ENCODE data around the gene KCNJ5.

KCNJ5 gene

DNA sequence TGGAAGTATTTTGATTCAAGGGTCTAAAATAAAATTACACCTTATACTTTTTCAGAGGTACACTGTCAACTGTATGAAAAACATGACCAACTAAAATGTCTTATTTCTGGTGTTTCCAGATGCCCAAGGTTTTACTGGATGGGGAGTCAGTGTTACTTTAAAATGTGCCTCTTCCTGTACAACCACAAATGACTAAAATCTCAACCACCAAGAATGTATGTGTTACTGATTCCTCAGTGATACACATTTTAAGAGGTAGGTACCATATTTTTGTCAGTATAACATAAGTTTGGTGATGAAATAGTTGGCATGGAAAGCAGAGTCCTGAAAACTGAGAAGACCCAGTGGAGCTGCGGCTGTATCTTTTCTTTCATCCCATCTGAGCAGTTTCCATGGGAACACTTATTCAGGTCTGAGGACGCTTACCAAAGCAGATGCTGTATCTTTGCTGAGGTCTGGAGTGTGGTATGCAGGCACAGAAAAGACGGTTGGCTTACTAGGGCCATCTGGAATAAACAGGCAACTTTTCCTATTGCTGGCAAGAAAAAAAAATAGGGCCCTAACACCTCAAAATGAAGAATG is 72.7 kb downstream of the KCNJ5 start:
- no peaks in the 10 kb centered on the region for H3K9me3 ChIP-seq (ENCODE audit: control insufficient read depth, low read length)
- no peak overlapping the region for H3K4me3 ChIP-seq (ENCODE audit: low read depth, low read length)
- no peaks in the 10 kb centered on the region for H3K79me2 ChIP-seq
- H2AFZ ChIP-seq, result no peak overlapping the region
- H3K4me1 ChIP-seq, result no peaks in the 10 kb centered on the region
- no peak overlapping the region for H3K4me2 ChIP-seq (ENCODE audit: low read length)
- no peaks in the 10 kb centered on the region for H3K27me3 ChIP-seq (ENCODE audit: control insufficient read depth, insufficient read depth, low read length)
- H3K36me3 ChIP-seq (ENCODE audit: control insufficient read depth, insufficient read depth, low read length), result no peaks in the 10 kb centered on the region
- no peak for TF ChIP-seq CTCF (IDR thresholded peaks at IDR 0.05)
- H3K9ac ChIP-seq, result no peak overlapping the region
- H3K27ac ChIP-seq, result no peak overlapping the region

GRCh38 chr11:128964463-128964930 is 73.3 kb downstream of the KCNJ5 start:
- H3K9ac ChIP-seq, result no peak overlapping the region
- no peaks in the 10 kb centered on the region for H3K27me3 ChIP-seq (ENCODE audit: control insufficient read depth, insufficient read depth, low read length)
- no peak overlapping the region for H3K4me2 ChIP-seq (ENCODE audit: low read length)
- H3K79me2 ChIP-seq, result no peaks in the 10 kb centered on the region
- H3K4me1 ChIP-seq, result no peaks in the 10 kb centered on the region
- H3K4me3 ChIP-seq (ENCODE audit: low read depth, low read length), result no peak overlapping the region
- no peak overlapping the region for H2AFZ ChIP-seq
- no peak for TF ChIP-seq CTCF (IDR thresholded peaks at IDR 0.05)
- no peaks in the 10 kb centered on the region for H3K9me3 ChIP-seq (ENCODE audit: control insufficient read depth, low read length)
- no peaks in the 10 kb centered on the region for H3K36me3 ChIP-seq (ENCODE audit: control insufficient read depth, insufficient read depth, low read length)
- H3K27ac ChIP-seq, result no peak overlapping the region

DNA sequence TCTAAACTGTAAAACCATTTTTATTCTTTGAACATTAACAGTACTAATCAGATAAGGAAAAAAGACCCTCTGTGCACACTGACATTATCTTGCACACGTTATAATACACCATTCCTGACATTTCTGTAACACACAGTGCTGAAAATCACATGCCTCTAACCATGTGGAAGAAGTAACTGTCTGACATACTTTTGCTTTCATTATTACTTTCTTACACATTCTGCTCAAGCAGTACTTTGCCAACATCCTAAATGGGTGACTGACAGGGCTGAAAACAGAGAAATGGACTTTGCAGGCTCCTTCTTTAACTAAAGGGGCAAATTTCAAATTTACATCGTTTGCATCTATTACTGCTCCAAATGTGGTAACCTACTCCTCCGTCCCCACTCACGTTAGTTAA is 74.3 kb downstream of the KCNJ5 start:
- no peak overlapping the region for H3K9ac ChIP-seq
- H3K4me3 ChIP-seq (ENCODE audit: low read depth, low read length), result no peak overlapping the region
- H3K27ac ChIP-seq, result no peak overlapping the region
- H3K79me2 ChIP-seq, result no peaks in the 10 kb centered on the region
- H3K36me3 ChIP-seq (ENCODE audit: control insufficient read depth, insufficient read depth, low read length), result no peaks in the 10 kb centered on the region
- no peak overlapping the region for H3K4me2 ChIP-seq (ENCODE audit: low read length)
- H2AFZ ChIP-seq, result no peak overlapping the region
- TF ChIP-seq CTCF (IDR thresholded peaks at IDR 0.05), result no peak
- H3K9me3 ChIP-seq (ENCODE audit: control insufficient read depth, low read length), result no peaks in the 10 kb centered on the region
- H3K27me3 ChIP-seq (ENCODE audit: control insufficient read depth, insufficient read depth, low read length), result no peaks in the 10 kb centered on the region
- no peaks in the 10 kb centered on the region for H3K4me1 ChIP-seq

GRCh38 chr11:128967578-128967977 is 76.4 kb downstream of the KCNJ5 start:
- Histone ChIP-seq H3K27me3 (ENCODE audit: control insufficient read depth, insufficient read depth, low read length) (no peaks in the 10 kb centered on the region), H3K36me3 (ENCODE audit: control insufficient read depth, insufficient read depth, low read length) (no peaks in the 10 kb centered on the region), H3K9me3 (ENCODE audit: control insufficient read depth, low read length) (no peaks in the 10 kb centered on the region), H2AFZ (no peak overlapping the region), H3K27ac (no peak overlapping the region), H3K4me3 (ENCODE audit: low read depth, low read length) (no peak overlapping the region), H3K4me2 (ENCODE audit: low read length) (no peak overlapping the region), H3K9ac (no peak overlapping the region), H3K79me2 (no peaks in the 10 kb centered on the region), H3K4me1 (no peaks in the 10 kb centered on the region)
- TF ChIP-seq CTCF (IDR thresholded peaks at IDR 0.05), result no peak

- no peaks in the 10 kb centered on the region for H3K36me3 ChIP-seq (ENCODE audit: control insufficient read depth, insufficient read depth, low read length)
These were observed 77.8 kb downstream of the KCNJ5 start for GRCh38 chr11:128968916-128969315.

More at GRCh38 chr11:128968916-128969315, 77.8 kb downstream of the KCNJ5 start:
- no peak for TF ChIP-seq CTCF (IDR thresholded peaks at IDR 0.05)
- no peaks in the 10 kb centered on the region for H3K9me3 ChIP-seq (ENCODE audit: control insufficient read depth, low read length)
- no peaks in the 10 kb centered on the region for H3K79me2 ChIP-seq
- no peak overlapping the region for H3K27ac ChIP-seq
- H3K4me1 ChIP-seq, result no peaks in the 10 kb centered on the region
- no peak overlapping the region for H3K9ac ChIP-seq
- H3K4me3 ChIP-seq (ENCODE audit: low read depth, low read length), result no peak overlapping the region
- no peak overlapping the region for H3K4me2 ChIP-seq (ENCODE audit: low read length)
- H2AFZ ChIP-seq, result no peak overlapping the region
- no peaks in the 10 kb centered on the region for H3K27me3 ChIP-seq (ENCODE audit: control insufficient read depth, insufficient read depth, low read length)
